Neural cell (in vitro differentiated cells): ENCODE results near the gene RBFOX2. TPM values are rescaled to one million over a fixed set of nuclear protein-coding genes. Genes with fewer than 3 reads are reported as not detected.

Experiments used
- H2AFZ ChIP-seq: fragments of 200-600, 300-800 bp; sonication (generic), shearing (Covaris generic); 2 replicates; pipeline ENCODE4 v1.6.0; 2014; ENCODE audit warnings: low read depth, mild to moderate bottlenecking, antibody characterized with exemption, low read length, moderate library complexity
- H3F3A ChIP-seq: fragments of 200-600 bp; shearing (Covaris generic); 2 replicates; pipeline ENCODE4 v1.6.1; 2016; ENCODE audit warnings: mild to moderate bottlenecking, moderate library complexity, mixed read lengths, antibody characterized with exemption, low read length; ENCODE audit not compliant: insufficient read depth, poor library complexity, severe bottlenecking
- H3K27ac ChIP-seq: fragments of 200-600, 300-800 bp; sonication (generic), shearing (Covaris generic); 2 replicates; pipeline ENCODE4 v1.5.1; 2014; ENCODE audit warnings: mild to moderate bottlenecking, low read length, moderate library complexity
- H3K27me3 ChIP-seq: fragments of 300-800, 200-600 bp; sonication (generic), shearing (Covaris generic); 2 replicates; pipeline ENCODE4 v1.6.0; 2014; ENCODE audit warnings: mild to moderate bottlenecking, low read depth, low read length, moderate library complexity; ENCODE audit not compliant: insufficient read depth
- H3K36me3 ChIP-seq: fragments of 300-800, 200-600 bp; sonication (generic), shearing (Covaris generic); 2 replicates; pipeline ENCODE4 v1.5.1; 2014; ENCODE audit warnings: mild to moderate bottlenecking, antibody characterized with exemption, low read length, moderate library complexity; ENCODE audit not compliant: insufficient read depth
- H3K4me2 ChIP-seq: fragments of 300-800, 200-600 bp; sonication (generic), shearing (Covaris generic); 2 replicates; pipeline ENCODE4 v1.6.0; 2014; ENCODE audit warnings: mild to moderate bottlenecking, low read length
- H3K4me3 ChIP-seq: fragments of 300-800, 200-600 bp; sonication (generic), shearing (Covaris generic); 2 replicates; pipeline ENCODE4 v1.5.1; 2014; ENCODE audit warnings: mild to moderate bottlenecking, low read length, moderate library complexity
- H3K79me2 ChIP-seq: fragments of 200-600 bp; shearing (Covaris generic); replicated peaks from 2 replicates; pipeline ENCODE4 v1.6.0; 2014; ENCODE audit warnings: mild to moderate bottlenecking, low read length, moderate library complexity; ENCODE audit not compliant: insufficient read depth
- H3K9ac ChIP-seq: fragments of 300-800, 200-600 bp; sonication (generic), shearing (Covaris generic); 2 replicates; pipeline ENCODE4 v1.6.1; 2016; ENCODE audit warnings: mild to moderate bottlenecking, low read length, mixed read lengths
- H3K9me2 ChIP-seq: fragments of 200-600 bp; shearing (Covaris generic); 2 replicates; pipeline ENCODE4 v1.6.1; 2016; ENCODE audit warnings: mild to moderate bottlenecking, low read length, mixed read lengths; ENCODE audit not compliant: insufficient read depth
- H3K9me3 ChIP-seq: fragments of 200-600, 300-800 bp; sonication (generic), shearing (Covaris generic); 2 replicates; pipeline ENCODE4 v1.6.1; 2016; ENCODE audit warnings: mild to moderate bottlenecking, mixed run types, low read length, moderate library complexity, mixed read lengths
- H4K20me1 ChIP-seq: fragments of 200-600 bp; shearing (Covaris generic); 2 replicates; pipeline ENCODE4 v1.6.1; 2016; ENCODE audit warnings: mild to moderate bottlenecking, mixed run types; ENCODE audit not compliant: insufficient read depth
- CTCF ChIP-seq: fragments of 450-650 bp; IDR thresholded peaks from 2 replicates; pipeline ENCODE4 v1.5.1; 2014; ENCODE audit warnings: antibody characterized with exemption, mild to moderate bottlenecking, moderate library complexity; ENCODE audit not compliant: poor library complexity, severe bottlenecking
- EP300 ChIP-seq: fragments of 450-650 bp; conservative IDR thresholded peaks from 2 replicates; pipeline ENCODE4 v1.6.1; 2014; ENCODE audit warnings: antibody characterized with exemption, mild to moderate bottlenecking, moderate library complexity; ENCODE audit not compliant: poor library complexity, severe bottlenecking
- EZH2 ChIP-seq: fragments of 200-600, 300-800 bp; shearing (Covaris generic), sonication (generic); IDR thresholded peaks from 2 replicates; pipeline ENCODE4 v1.6.1; 2014; ENCODE audit warnings: antibody characterized with exemption, low read length, borderline replicate concordance, mild to moderate bottlenecking; ENCODE audit not compliant: insufficient read depth, poor library complexity, severe bottlenecking
- MXI1 ChIP-seq: fragments of 450-650 bp; conservative IDR thresholded peaks from 2 replicates; pipeline ENCODE4 v1.6.1; 2014; ENCODE audit warnings: antibody characterized with exemption, mild to moderate bottlenecking; ENCODE audit not compliant: poor library complexity, severe bottlenecking
- POLR2AphosphoS5 ChIP-seq: IDR thresholded peaks from 2 replicates; pipeline ENCODE4 v1.6.1; 2012
- RAD21 ChIP-seq: fragments of 450-650 bp; conservative IDR thresholded peaks from 2 replicates; pipeline ENCODE4 v1.6.1; 2014; ENCODE audit warnings: antibody characterized with exemption, mild to moderate bottlenecking, moderate library complexity
- REST ChIP-seq: IDR thresholded peaks from 2 replicates; pipeline ENCODE4 v1.6.1; 2012; ENCODE audit warnings: borderline replicate concordance
- SMC3 ChIP-seq: fragments of 450-650 bp; conservative IDR thresholded peaks from 2 replicates; pipeline ENCODE4 v1.6.1; 2014; ENCODE audit warnings: antibody characterized with exemption, mild to moderate bottlenecking, moderate library complexity; ENCODE audit not compliant: poor library complexity
- TAF1 ChIP-seq: IDR thresholded peaks from 2 replicates; pipeline ENCODE4 v1.6.1; 2012; ENCODE audit warnings: low read depth
- polyA plus RNA-seq: library from polyadenylated mRNA; depleted of rRNA; stranded (reverse); fragments of >200 nt; gene quantifications from 2 replicates; pipeline ENCODE4 v1.2.3, GENCODE V29; 2014

Gene RBFOX2
- polyA plus RNA-seq, 1 donor from 2014 or later, result 529 TPM

DNA sequence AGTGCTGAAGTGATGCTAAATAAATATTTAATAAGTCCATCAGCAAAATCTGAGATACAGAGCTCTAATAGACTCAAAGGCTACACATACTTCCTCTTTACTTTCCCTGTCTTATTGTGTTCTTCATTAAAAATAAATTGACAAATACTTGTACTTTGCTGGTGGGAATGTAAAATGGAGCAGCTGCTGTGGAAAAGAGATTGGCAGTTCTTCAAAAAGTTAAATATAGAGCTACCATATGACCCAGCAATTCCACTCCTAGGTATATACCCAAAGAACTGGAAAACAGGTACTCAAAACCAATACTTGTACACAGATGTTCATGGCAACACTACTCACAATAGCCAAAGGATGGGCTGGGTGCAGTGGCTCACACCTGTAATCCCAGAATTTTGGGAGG is 76.0 kb downstream of the RBFOX2 start:
- H3K27ac ChIP-seq, result peak overlapping the region; percentile 21
- no peaks in the 10 kb centered on the region for H3K36me3 ChIP-seq
- no peaks in the 10 kb centered on the region for H3K27me3 ChIP-seq
- peaks cover 68% of the 10 kb centered on the region for H3K79me2 ChIP-seq
- no peak overlapping the region for H3K9ac ChIP-seq
- no peaks in the 10 kb centered on the region for H3K9me3 ChIP-seq
- H2AFZ ChIP-seq, result no peak overlapping the region
- no peaks in the 10 kb centered on the region for H4K20me1 ChIP-seq
- no peak overlapping the region for H3K4me2 ChIP-seq
- no peak for TF ChIP-seq TAF1
- no peak for TF ChIP-seq POLR2AphosphoS5
- TF ChIP-seq CTCF, result no peak
- no peak for TF ChIP-seq EP300
- no peak for TF ChIP-seq EZH2
- TF ChIP-seq SMC3, result no peak
- no peak for TF ChIP-seq MXI1
- no peak for TF ChIP-seq RAD21
- no peak for TF ChIP-seq REST
- no peaks in the 10 kb centered on the region for H3K9me2 ChIP-seq
- H3K4me3 ChIP-seq, result no peak overlapping the region
- H3F3A ChIP-seq, result no peaks in the 10 kb centered on the region

- TF ChIP-seq MXI1, result no peak
- TF ChIP-seq SMC3, result no peak
- TF ChIP-seq CTCF, result no peak
- no peak for TF ChIP-seq RAD21
- no peak for TF ChIP-seq TAF1
- no peak for TF ChIP-seq EZH2
- no peak for TF ChIP-seq POLR2AphosphoS5
- TF ChIP-seq EP300, result no peak
- no peak for TF ChIP-seq REST
- no peak overlapping the region for H2AFZ ChIP-seq
- no peak overlapping the region for H3K4me3 ChIP-seq
- no peaks in the 10 kb centered on the region for H3K9me2 ChIP-seq
- no peak overlapping the region for H3K4me2 ChIP-seq
- no peaks in the 10 kb centered on the region for H4K20me1 ChIP-seq
- H3K79me2 ChIP-seq, result peaks cover 59% of the 10 kb centered on the region
- H3K9ac ChIP-seq, result no peak overlapping the region
- H3K36me3 ChIP-seq, result no peaks in the 10 kb centered on the region
- H3F3A ChIP-seq, result no peaks in the 10 kb centered on the region
- H3K27me3 ChIP-seq, result no peaks in the 10 kb centered on the region
- no peak overlapping the region for H3K27ac ChIP-seq
- no peaks in the 10 kb centered on the region for H3K9me3 ChIP-seq
Measured at GRCh38 chr22:35950262-35950661, 78.4 kb downstream of the RBFOX2 start.
